HepG2 (cell line): ENCODE data around the gene IP6K3. TPM values are rescaled to one million over a fixed set of nuclear protein-coding genes. Genes with fewer than 3 reads are reported as not detected.
A peak's percentile ranks its signal among the peaks of the same experiment; 100 is the strongest.

Experiments used
- GMEB1 ChIP-seq: sonication (generic); formaldehyde crosslinking; IDR thresholded peaks from 2 replicates; pipeline ENCODE4 v1.5.1; 2020; ENCODE audit warnings: missing genetic modification reagents, mild to moderate bottlenecking, borderline replicate concordance
- HIC2 ChIP-seq: sonication (generic); formaldehyde crosslinking; IDR thresholded peaks from 2 replicates; pipeline ENCODE4 v1.9.0; 2022; ENCODE audit warnings: low read depth, missing genetic modification reagents
- HMGXB4 ChIP-seq, 2 experiments: sonication (generic) in 1 of 2; formaldehyde crosslinking in 1 of 2; IDR thresholded peaks; 2 replicates each; pipeline versions ENCODE4 v1.4.0 to v1.6.1; 2018 to 2020; ENCODE audit warnings: missing genetic modification reagents in 2 of 2, borderline replicate concordance in 1 of 2, low read depth in 1 of 2, mild to moderate bottlenecking in 1 of 2, missing biosample characterization in 1 of 2
- LCORL ChIP-seq, 2 experiments: fragments of 450-650 bp in 1 of 2; sonication (generic) in 1 of 2; formaldehyde crosslinking in 1 of 2; IDR thresholded peaks; 2 replicates each; pipeline versions ENCODE4 v1.5.0 to v1.6.1; 2017 to 2020; ENCODE audit warnings: antibody characterized with exemption in 1 of 2, missing genetic modification reagents in 1 of 2
- MBNL3 ChIP-seq: fragments of 250-450 bp; sonication (Bioruptor Pico); conservative IDR thresholded peaks from 2 replicates; pipeline ENCODE4 v1.8.0; 2022; ENCODE audit warnings: mild to moderate bottlenecking, inconsistent platforms
- MED8 ChIP-seq: sonication (generic); formaldehyde crosslinking; IDR thresholded peaks from 2 replicates; pipeline ENCODE4 v1.8.1; 2023; ENCODE audit warnings: mild to moderate bottlenecking, missing genetic modification reagents; ENCODE audit not compliant: insufficient replicate concordance
- NFKB2 ChIP-seq: sonication (generic); formaldehyde crosslinking; IDR thresholded peaks from 2 replicates; pipeline ENCODE4 v1.4.0; 2020; ENCODE audit warnings: missing genetic modification reagents, borderline replicate concordance
- NFYB ChIP-seq: sonication (generic); formaldehyde crosslinking; IDR thresholded peaks from 2 replicates; pipeline ENCODE4 v1.4.0; 2020; ENCODE audit warnings: missing genetic modification reagents
- NONO ChIP-seq, 2 experiments: fragments of 450-650 bp in 1 of 2; sonication (generic) in 1 of 2; formaldehyde crosslinking in 1 of 2; IDR thresholded peaks in 1 of 2; conservative IDR thresholded peaks in 1 of 2; 2 replicates each; pipeline versions ENCODE4 v1.6.1 to v1.8.0; 2017 to 2022; ENCODE audit warnings: mild to moderate bottlenecking in 1 of 2, missing genetic modification reagents in 1 of 2, moderate library complexity in 1 of 2
- PRDM10 ChIP-seq: sonication (generic); formaldehyde crosslinking; IDR thresholded peaks from 2 replicates; pipeline ENCODE4 v1.4.0; 2020; ENCODE audit warnings: low read depth, missing genetic modification reagents
- SAFB2 ChIP-seq: sonication (generic); formaldehyde crosslinking; IDR thresholded peaks from 2 replicates; pipeline ENCODE4 v1.5.1; 2020; ENCODE audit warnings: missing genetic modification reagents, low read depth, mild to moderate bottlenecking, borderline replicate concordance
- TP53 ChIP-seq: sonication (generic); formaldehyde crosslinking; conservative IDR thresholded peaks from 2 replicates; pipeline ENCODE4 v1.4.0; 2020; ENCODE audit warnings: missing genetic modification reagents
- ZBTB20 ChIP-seq: sonication (generic); formaldehyde crosslinking; IDR thresholded peaks from 2 replicates; pipeline ENCODE4 v1.8.1; 2023; ENCODE audit warnings: missing genetic modification reagents, low read depth, mild to moderate bottlenecking, borderline replicate concordance
- ZNF570 ChIP-seq: sonication (generic); formaldehyde crosslinking; IDR thresholded peaks from 2 replicates; pipeline ENCODE4 v1.4.0; 2020; ENCODE audit warnings: mild to moderate bottlenecking, missing genetic modification reagents, borderline replicate concordance
- ZNF782 ChIP-seq: sonication (generic); formaldehyde crosslinking; IDR thresholded peaks from 2 replicates; pipeline ENCODE4 v1.4.0; 2020; ENCODE audit warnings: missing genetic modification reagents, mild to moderate bottlenecking, borderline replicate concordance
- ZNF83 ChIP-seq: sonication (generic); formaldehyde crosslinking; IDR thresholded peaks from 2 replicates; pipeline ENCODE4 v1.4.0; 2020; ENCODE audit warnings: missing genetic modification reagents, mild to moderate bottlenecking, borderline replicate concordance
- ZSCAN9 ChIP-seq: IDR thresholded peaks from 2 replicates; pipeline ENCODE4 v1.6.1; 2016; ENCODE audit warnings: borderline replicate concordance
- polyA plus RNA-seq, 8 experiments: library from polyadenylated mRNA; depleted of rRNA in 3 of 8; stranded (reverse) in 7 of 8; unstranded in 1 of 8; fragments of >200 nt; fragmentation: Illumina TruSeq in 4 of 8; extraction: Trizol in 4 of 8; gene quantifications; 2 replicates each; pipeline versions ENCODE4 v1.2.1 to v1.2.3, GENCODE V29; 2011 to 2016; ENCODE audit warnings: low read depth in 4 of 8, missing spikeins in 1 of 8, mixed read lengths in 1 of 8; ENCODE audit not compliant: insufficient read depth in 1 of 8
- total RNA-seq, 5 experiments: library from RNA; depleted of rRNA; stranded (reverse); fragments of >200 nt; fragmentation: Illumina TruSeq; extraction: Trizol; gene quantifications; 2 replicates each; pipeline ENCODE4 v1.2.3, GENCODE V29; 2016; ENCODE audit warnings: low read depth in 1 of 5

IP6K3 gene
- total and polyA plus RNA-seq, 2 of the 13 experiments (the other 11 are each of a cell fraction or from before 2014, with no cell fraction given) = 0.11 to 0.18 TPM

GRCh38 chr6:33787954-33788693 is 41.4 kb upstream of the IP6K3 start (continued):
- TF ChIP-seq PRDM10 (peak; percentile 65; the same call in 1 of the 2 replicates), LCORL (IDR thresholded peaks at IDR 0.05) (peak; percentile 49; the same call in 1 of the 2 replicates), LCORL (CRISPR knock-in tag; IDR thresholded peaks at IDR 0.05) (0 out of 2 replicates have a peak, but pooled peaks have one; percentile 36), SAFB2 (CRISPR knock-in tag) (0 out of 2 replicates have a peak, but pooled peaks have one; percentile 9), ZNF570 (CRISPR knock-in tag) (no peak), ZBTB20 (CRISPR knock-in tag) (no peak), ZNF83 (no peak), HIC2 (CRISPR knock-in tag) (no peak), ZSCAN9 (CRISPR knock-in tag) (0 out of 2 replicates have a peak, but pooled peaks have one; percentile 44), HMGXB4 (CRISPR knock-in tag; IDR thresholded peaks at IDR 0.05; ENCODE audit: borderline replicate concordance in 1 of 2, low read depth in 1 of 2) (peak in 1 of 2 experiments; percentile 82; a peak in 3 of 4 replicates), ZNF782 (no peak), NFKB2 (CRISPR knock-in tag) (peak; percentile 46; the same call in 1 of the 2 replicates), MED8 (no peak), NFYB (CRISPR knock-in tag) (no peak), GMEB1 (CRISPR knock-in tag) (peak; percentile 76), MBNL3 (CRISPR knock-in tag) (no peak), NONO (IDR thresholded peaks at IDR 0.05) (no peak), NONO (CRISPR knock-in tag; conservative IDR thresholded peaks at IDR 0.05) (no peak), TP53 (CRISPR knock-in tag) (no peak)
